ENCODE results near the gene TGFA.

DNA sequence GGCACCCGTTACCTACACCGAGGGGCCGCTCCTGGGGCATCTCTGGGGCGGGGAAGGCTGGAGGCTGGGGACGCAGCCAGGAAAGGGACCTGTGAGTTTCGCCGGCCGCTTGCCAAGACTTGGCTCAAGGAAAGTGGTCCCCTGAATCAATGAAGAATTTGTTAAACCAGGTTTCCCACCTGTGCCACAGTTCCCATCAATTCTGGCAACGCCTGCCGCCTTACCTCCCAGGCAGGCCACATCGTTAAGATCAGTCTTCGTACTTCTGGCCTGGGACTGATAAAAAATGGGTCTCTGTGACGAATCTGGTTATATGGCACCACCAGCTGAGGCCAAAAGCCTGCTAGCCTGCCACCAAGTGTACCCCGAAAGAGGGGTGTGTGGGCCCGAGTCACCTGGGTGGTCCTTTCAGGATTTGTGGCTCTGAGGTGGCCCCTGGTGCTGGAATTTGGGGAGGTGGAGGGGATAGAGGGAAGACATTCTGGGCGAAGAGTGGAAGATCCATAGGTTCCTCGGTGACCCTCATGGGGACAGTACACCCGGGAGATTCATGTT is 789 bp upstream of the TGFA start:
- TF ChIP-seq, protein P1, sequence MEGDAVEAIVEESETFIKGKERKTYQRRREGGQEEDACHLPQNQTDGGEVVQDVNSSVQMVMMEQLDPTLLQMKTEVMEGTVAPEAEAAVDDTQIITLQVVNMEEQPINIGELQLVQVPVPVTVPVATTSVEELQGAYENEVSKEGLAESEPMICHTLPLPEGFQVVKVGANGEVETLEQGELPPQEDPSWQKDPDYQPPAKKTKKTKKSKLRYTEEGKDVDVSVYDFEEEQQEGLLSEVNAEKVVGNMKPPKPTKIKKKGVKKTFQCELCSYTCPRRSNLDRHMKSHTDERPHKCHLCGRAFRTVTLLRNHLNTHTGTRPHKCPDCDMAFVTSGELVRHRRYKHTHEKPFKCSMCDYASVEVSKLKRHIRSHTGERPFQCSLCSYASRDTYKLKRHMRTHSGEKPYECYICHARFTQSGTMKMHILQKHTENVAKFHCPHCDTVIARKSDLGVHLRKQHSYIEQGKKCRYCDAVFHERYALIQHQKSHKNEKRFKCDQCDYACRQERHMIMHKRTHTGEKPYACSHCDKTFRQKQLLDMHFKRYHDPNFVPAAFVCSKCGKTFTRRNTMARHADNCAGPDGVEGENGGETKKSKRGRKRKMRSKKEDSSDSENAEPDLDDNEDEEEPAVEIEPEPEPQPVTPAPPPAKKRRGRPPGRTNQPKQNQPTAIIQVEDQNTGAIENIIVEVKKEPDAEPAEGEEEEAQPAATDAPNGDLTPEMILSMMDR (IDR thresholded peaks at IDR 0.05): no peak
- TF ChIP-seq POLR2A (IDR thresholded peaks at IDR 0.05): no peak
